ENCODE data around the gene LRRK1. TPM values are rescaled to one million over a fixed set of nuclear protein-coding genes. Genes with fewer than 3 reads are reported as not detected.
A peak's percentile ranks its signal among the peaks of the same experiment; 100 is the strongest.

The LRRK1 gene
- total and polyA plus RNA-seq, 7 donors: 7.1 to 27.4 (median 10.2) TPM

DNA sequence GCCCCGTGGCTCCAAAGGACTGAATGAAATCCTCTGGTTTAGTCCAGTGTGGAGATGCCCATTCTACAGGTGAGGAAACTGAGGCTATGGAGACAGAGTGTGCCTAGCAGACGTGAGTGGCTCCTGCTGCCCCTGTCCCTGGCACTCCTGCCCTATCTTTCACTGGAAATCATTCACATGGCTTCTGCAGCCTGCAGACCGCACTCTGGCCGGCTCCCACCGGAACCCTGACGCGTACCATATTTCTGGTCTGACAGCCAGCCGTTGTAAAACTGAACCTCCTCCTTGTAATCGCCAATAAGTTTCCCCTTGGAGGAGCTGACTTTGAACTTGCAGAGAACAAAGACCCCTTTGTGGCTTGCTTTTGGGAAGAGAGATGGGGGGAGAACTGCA is 196.2 kb downstream of the LRRK1 start:
- TF ChIP-seq, protein P1, sequence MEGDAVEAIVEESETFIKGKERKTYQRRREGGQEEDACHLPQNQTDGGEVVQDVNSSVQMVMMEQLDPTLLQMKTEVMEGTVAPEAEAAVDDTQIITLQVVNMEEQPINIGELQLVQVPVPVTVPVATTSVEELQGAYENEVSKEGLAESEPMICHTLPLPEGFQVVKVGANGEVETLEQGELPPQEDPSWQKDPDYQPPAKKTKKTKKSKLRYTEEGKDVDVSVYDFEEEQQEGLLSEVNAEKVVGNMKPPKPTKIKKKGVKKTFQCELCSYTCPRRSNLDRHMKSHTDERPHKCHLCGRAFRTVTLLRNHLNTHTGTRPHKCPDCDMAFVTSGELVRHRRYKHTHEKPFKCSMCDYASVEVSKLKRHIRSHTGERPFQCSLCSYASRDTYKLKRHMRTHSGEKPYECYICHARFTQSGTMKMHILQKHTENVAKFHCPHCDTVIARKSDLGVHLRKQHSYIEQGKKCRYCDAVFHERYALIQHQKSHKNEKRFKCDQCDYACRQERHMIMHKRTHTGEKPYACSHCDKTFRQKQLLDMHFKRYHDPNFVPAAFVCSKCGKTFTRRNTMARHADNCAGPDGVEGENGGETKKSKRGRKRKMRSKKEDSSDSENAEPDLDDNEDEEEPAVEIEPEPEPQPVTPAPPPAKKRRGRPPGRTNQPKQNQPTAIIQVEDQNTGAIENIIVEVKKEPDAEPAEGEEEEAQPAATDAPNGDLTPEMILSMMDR (IDR thresholded peaks at IDR 0.05): no peak
- TF ChIP-seq EP300 (IDR thresholded peaks at IDR 0.05) (no peak), POLR2A (IDR thresholded peaks at IDR 0.05) (no peak), POLR2AphosphoS5 (IDR thresholded peaks at IDR 0.05) (no peak)
- H3K9me3 ChIP-seq: no peaks in the 10 kb centered on the region
- H3K4me3 ChIP-seq: no peak overlapping the region
- H3K4me1 ChIP-seq: peaks cover 0 to 12% (median 5%) of the 10 kb centered on the region in 4 donors
- H3K27ac ChIP-seq: no peak overlapping the region
- intact Hi-C loops (cut with DNase I): no loop called here
- 29 to 52% methylated on average over 9 of the region's 9 CpGs for WGBS, 2 donors
- no peaks in the 10 kb centered on the region for H3K36me3 ChIP-seq
- H3K27me3 ChIP-seq: no peaks in the 10 kb centered on the region
- no peak for DNase-seq

DNA sequence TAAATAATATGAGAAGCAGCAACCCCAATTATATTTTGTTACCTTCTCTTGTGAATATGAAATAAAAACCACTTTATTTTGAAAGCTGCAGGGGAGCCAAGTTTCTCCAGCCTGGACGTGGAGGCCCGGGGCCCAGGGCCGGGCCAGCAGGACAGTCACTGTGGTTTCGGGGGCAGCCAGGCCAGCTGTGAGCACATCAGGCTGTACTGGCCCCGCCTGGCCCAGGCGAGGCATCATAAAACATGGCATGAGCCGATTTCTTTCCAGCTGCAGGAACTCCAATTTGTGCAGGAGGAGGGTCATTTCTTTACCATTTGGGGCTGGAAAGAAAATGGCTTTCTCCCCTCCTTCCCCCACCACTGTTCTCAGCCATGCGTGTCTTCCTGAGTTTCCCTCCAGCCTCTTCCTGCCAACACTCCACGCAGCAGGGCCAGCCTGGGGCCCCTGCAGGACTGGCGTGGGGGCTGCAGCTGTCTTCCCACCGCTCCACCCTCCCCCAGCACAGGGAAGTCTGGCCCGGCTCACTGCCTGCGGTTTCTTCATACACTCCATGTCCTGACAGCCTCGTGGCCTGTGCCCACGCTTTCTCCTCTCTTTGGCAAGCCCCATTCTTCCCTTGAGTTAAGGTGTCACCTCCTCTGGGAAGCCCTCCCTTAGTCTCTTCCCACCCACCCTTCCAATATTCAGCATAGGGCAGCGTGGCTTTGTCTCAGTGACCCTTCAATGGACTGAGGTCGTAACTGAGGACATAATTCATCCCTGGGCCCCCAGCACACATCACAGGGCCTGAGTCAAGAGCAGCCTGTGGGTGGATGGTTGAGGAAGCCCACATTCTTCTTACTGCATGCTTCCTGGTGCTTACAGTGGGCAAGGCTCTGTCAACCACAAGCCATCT is 196.9 kb downstream of the LRRK1 start:
- Histone ChIP-seq H3K9me3 (no peaks in the 10 kb centered on the region), H3K27me3 (no peaks in the 10 kb centered on the region), H3K27ac (peak overlapping the region in 2 of 4 donors; percentile 19 to 35), H3K4me1 (peaks cover 0 to 16% (median 7%) of the 10 kb centered on the region in 4 donors), H3K4me3 (no peak overlapping the region), H3K36me3 (no peaks in the 10 kb centered on the region)
- intact Hi-C loops (cut with DNase I): no loop called here
- WGBS, 2 donors: 37 to 41% methylated on average over 17 of the region's 17 CpGs
- DNase-seq: peak; percentile 84
- TF ChIP-seq POLR2A (IDR thresholded peaks at IDR 0.05) (no peak), POLR2AphosphoS5 (IDR thresholded peaks at IDR 0.05) (no peak), EP300 (IDR thresholded peaks at IDR 0.05) (no peak)
- TF ChIP-seq, protein P1 (IDR thresholded peaks at IDR 0.05): no peak

DNA sequence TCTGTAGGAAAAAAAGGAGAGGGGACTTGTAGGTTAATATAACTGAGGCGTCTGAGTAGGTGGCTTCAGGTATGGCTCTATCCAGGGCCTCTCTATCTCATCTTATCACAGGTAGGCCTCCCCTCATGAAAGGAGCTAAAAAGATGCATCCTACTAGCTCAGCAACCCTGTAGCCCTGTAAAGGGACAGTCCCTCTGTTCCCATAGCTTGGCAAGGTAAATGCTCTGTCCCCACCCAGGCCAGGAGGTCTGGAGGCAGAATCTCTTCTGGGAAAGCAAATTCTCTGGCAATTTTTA is 197.5 kb downstream of the LRRK1 start:
- intact Hi-C loops (cut with DNase I): no loop called here

DNA sequence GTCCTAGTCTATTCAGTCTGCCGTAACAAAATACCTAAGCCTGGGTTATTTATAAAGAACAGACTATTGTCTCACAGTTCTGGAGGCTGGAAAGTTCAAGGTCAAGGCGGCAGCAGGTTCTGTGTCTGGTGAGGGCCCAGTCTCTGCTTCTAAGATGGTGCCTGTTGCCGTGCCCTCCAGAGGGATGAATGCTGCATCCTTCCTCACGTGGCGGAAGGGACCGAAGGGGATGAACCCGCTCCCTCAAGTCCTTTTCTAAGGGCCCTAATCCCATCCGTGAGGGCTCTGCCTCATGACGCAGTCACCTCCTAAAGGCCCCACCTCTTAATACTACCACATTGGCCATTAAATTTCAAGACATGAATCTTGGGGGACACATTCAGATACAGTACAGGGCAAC is 199.0 kb downstream of the LRRK1 start:
- 97% methylated on average over 9 of the region's 9 CpGs for WGBS, 2 donors
- Histone ChIP-seq H3K27me3 (no peaks in the 10 kb centered on the region), H3K27ac (no peak overlapping the region), H3K4me3 (no peak overlapping the region), H3K4me1 (peaks cover 0 to 30% (median 18%) of the 10 kb centered on the region in 4 donors), H3K9me3 (no peaks in the 10 kb centered on the region), H3K36me3 (no peaks in the 10 kb centered on the region)
- no peak for DNase-seq
- intact Hi-C loops (cut with DNase I): no loop called here
- TF ChIP-seq POLR2AphosphoS5 (IDR thresholded peaks at IDR 0.05) (no peak), POLR2A (IDR thresholded peaks at IDR 0.05) (no peak), EP300 (IDR thresholded peaks at IDR 0.05) (no peak)
- TF ChIP-seq, protein P1 (IDR thresholded peaks at IDR 0.05): no peak

More for the DNA sequence above, 197.5 kb downstream of the LRRK1 start:
- H3K27ac ChIP-seq: peak overlapping the region in 1 of 4 donors; percentile 19
- no peak for TF ChIP-seq EP300 (IDR thresholded peaks at IDR 0.05)
- TF ChIP-seq, protein P1 (IDR thresholded peaks at IDR 0.05): no peak
- no peak for TF ChIP-seq POLR2AphosphoS5 (IDR thresholded peaks at IDR 0.05)
- TF ChIP-seq POLR2A (IDR thresholded peaks at IDR 0.05): no peak
- H3K36me3 ChIP-seq: no peaks in the 10 kb centered on the region
- 80 to 95% methylated on average over 1 of the region's 1 CpG for WGBS, 2 donors
- no peaks in the 10 kb centered on the region for H3K9me3 ChIP-seq
- no peaks in the 10 kb centered on the region for H3K27me3 ChIP-seq
- H3K4me1 ChIP-seq: peaks cover 0 to 22% (median 13%) of the 10 kb centered on the region in 4 donors
- no peak for DNase-seq
- no peak overlapping the region for H3K4me3 ChIP-seq

All from sigmoid colon (tissue), 7 donors.